SK-N-SH treated with all-trans-retinoic acid at 6 μM for 48 hours (cell line): Measurements from ENCODE around the gene CYP26A1.

ENCODE experiments used
- ATAC-seq: fragments of 200-7000 bp; cut with Tn5 transposase; 3 replicates; pipeline ENCODE4 v1.9.1; 2020; ENCODE audit warnings: mild to moderate bottlenecking, moderate library complexity
- ARNTL ChIP-seq: fragments of 450-650 bp; formaldehyde crosslinking; IDR thresholded peaks from 2 replicates; pipeline ENCODE4 v1.5.0; 2020; ENCODE audit warnings: low read depth, mild to moderate bottlenecking, moderate library complexity, borderline replicate concordance
- BACH2 ChIP-seq: fragments of 250-450 bp; sonication (Bioruptor Pico); IDR thresholded peaks from 2 replicates; pipeline ENCODE4 v1.9.0; 2021; ENCODE audit warnings: mild to moderate bottlenecking, borderline replicate concordance
- CREB5 ChIP-seq: fragments of 250-450 bp; sonication (Bioruptor Pico); IDR thresholded peaks from 2 replicates; pipeline ENCODE4 v1.5.1; 2020; ENCODE audit warnings: low read depth, mild to moderate bottlenecking, moderate library complexity
- CSDC2 ChIP-seq: fragments of 250-450 bp; sonication (Bioruptor Pico); IDR thresholded peaks from 2 replicates; pipeline ENCODE4 v1.5.0; 2020; ENCODE audit warnings: mild to moderate bottlenecking, moderate library complexity
- CSRNP3 ChIP-seq: fragments of 250-450 bp; sonication (Bioruptor Pico); IDR thresholded peaks from 2 replicates; pipeline ENCODE4 v1.5.1; 2021; ENCODE audit warnings: mild to moderate bottlenecking, moderate library complexity
- ESRRG ChIP-seq: fragments of 250-450 bp; sonication (Bioruptor Pico); IDR thresholded peaks from 2 replicates; pipeline ENCODE4 v1.6.1; 2021; ENCODE audit warnings: mild to moderate bottlenecking
- GLIS3 ChIP-seq: fragments of 250-450 bp; sonication (Bioruptor Pico); IDR thresholded peaks from 2 replicates; pipeline ENCODE4 v1.5.0; 2020; ENCODE audit warnings: mild to moderate bottlenecking, moderate library complexity
- ISL1 ChIP-seq: fragments of 250-450 bp; sonication (Bioruptor Pico); IDR thresholded peaks from 2 replicates; pipeline ENCODE4 v2.1.2; 2022; ENCODE audit warnings: mild to moderate bottlenecking, moderate library complexity
- OSR1 ChIP-seq: fragments of 250-450 bp; sonication (Bioruptor Pico); IDR thresholded peaks from 2 replicates; pipeline ENCODE4 v1.8.0; 2022; ENCODE audit warnings: moderate library complexity, mild to moderate bottlenecking, inconsistent platforms
- PATZ1 ChIP-seq: fragments of 250-450 bp; sonication (Bioruptor Pico); IDR thresholded peaks from 2 replicates; pipeline ENCODE4 v1.8.0; 2020; ENCODE audit warnings: mild to moderate bottlenecking, moderate library complexity, borderline replicate concordance
- PPARA ChIP-seq: fragments of 250-450 bp; sonication (Bioruptor Pico); IDR thresholded peaks from 2 replicates; pipeline ENCODE4 v1.5.0; 2020; ENCODE audit warnings: mild to moderate bottlenecking, borderline replicate concordance
- RARB ChIP-seq: fragments of 250-450 bp; sonication (Bioruptor Pico); IDR thresholded peaks from 2 replicates; pipeline ENCODE4 v1.8.0; 2021; ENCODE audit warnings: mild to moderate bottlenecking, moderate library complexity
- SNAI2 ChIP-seq: fragments of 250-450 bp; sonication (Bioruptor Pico); IDR thresholded peaks from 2 replicates; pipeline ENCODE4 v1.5.0; 2020; ENCODE audit warnings: mild to moderate bottlenecking, moderate library complexity
- TCF4 ChIP-seq: fragments of 250-450 bp; sonication (Bioruptor Pico); IDR thresholded peaks from 2 replicates; pipeline ENCODE4 v1.8.0; 2021; ENCODE audit warnings: mild to moderate bottlenecking, moderate library complexity, borderline replicate concordance
- TOX ChIP-seq: fragments of 250-450 bp; sonication (Bioruptor Pico); IDR thresholded peaks from 2 replicates; pipeline ENCODE4 v1.8.0; 2021; ENCODE audit warnings: mild to moderate bottlenecking, moderate library complexity, borderline replicate concordance
- TSHZ2 ChIP-seq: fragments of 250-450 bp; sonication (Bioruptor Pico); IDR thresholded peaks from 2 replicates; pipeline ENCODE4 v1.5.0; 2020; ENCODE audit warnings: mild to moderate bottlenecking, moderate library complexity
- ZFP3 ChIP-seq: fragments of 250-450 bp; sonication (Bioruptor Pico); IDR thresholded peaks from 2 replicates; pipeline ENCODE4 v1.5.0; 2020; ENCODE audit warnings: mild to moderate bottlenecking, moderate library complexity
- ZFP30 ChIP-seq: fragments of 450-650 bp; formaldehyde crosslinking; IDR thresholded peaks from 2 replicates; pipeline ENCODE4 v1.5.0; 2022; ENCODE audit warnings: mild to moderate bottlenecking, moderate library complexity
- ZNF565 ChIP-seq: fragments of 450-650 bp; formaldehyde crosslinking; conservative IDR thresholded peaks from 2 replicates; pipeline ENCODE4 v1.5.0; 2020; ENCODE audit warnings: low read depth, mild to moderate bottlenecking, moderate library complexity
- ZNF8 ChIP-seq: fragments of 450-650 bp; formaldehyde crosslinking; IDR thresholded peaks from 2 replicates; pipeline ENCODE4 v1.5.0; 2020; ENCODE audit warnings: mild to moderate bottlenecking, moderate library complexity

Gene CYP26A1

GRCh38 chr10:93076871-93077270 lies 3.2 kb downstream of the CYP26A1 start:
- no peak for TF ChIP-seq TOX (CRISPR knock-in tag)
- no peak for TF ChIP-seq SNAI2
- TF ChIP-seq ZFP30 (CRISPR knock-in tag), result no peak
- TF ChIP-seq BACH2 (CRISPR knock-in tag), result no peak
- no peak for ATAC-seq

GRCh38 chr10:93077860-93078337 lies 4.2 kb downstream of the CYP26A1 start:
- TF ChIP-seq TSHZ2 (CRISPR knock-in tag) (no peak), ZNF565 (CRISPR knock-in tag) (no peak), GLIS3 (peak; percentile 77; the same call in 1 of the 2 replicates), PATZ1 (CRISPR knock-in tag) (no peak), ZFP3 (no peak), ZFP30 (CRISPR knock-in tag) (peak; percentile 39; the same call in 1 of the 2 replicates), TCF4 (peak; percentile 28; the same call in 1 of the 2 replicates), RARB (CRISPR knock-in tag) (no peak), BACH2 (CRISPR knock-in tag) (no peak), TOX (CRISPR knock-in tag) (no peak), PPARA (CRISPR knock-in tag) (peak; percentile 27; the same call in 1 of the 2 replicates)
- TF ChIP-seq, all 23 proteins: peak for 4
- no peak for ATAC-seq

GRCh38 chr10:93079663-93080349 lies 6.1 kb downstream of the CYP26A1 start:
- peak; percentile 36 for ATAC-seq
- TF ChIP-seq TCF4 (peak; percentile 23), ISL1 (no peak), ESRRG (no peak; the same call in 1 of the 2 replicates), GLIS3 (peak; percentile 94), OSR1 (CRISPR knock-in tag) (no peak), TSHZ2 (CRISPR knock-in tag) (peak; percentile 6; the same call in 1 of the 2 replicates), TOX (CRISPR knock-in tag) (no peak), ZFP30 (CRISPR knock-in tag) (peak; percentile 59), RARB (CRISPR knock-in tag) (no peak), ZFP3 (no peak), CSRNP3 (CRISPR knock-in tag) (0 out of 2 replicates have a peak, but pooled peaks have one; percentile 7), CREB5 (CRISPR knock-in tag) (peak; percentile 23; the same call in 1 of the 2 replicates), CSDC2 (CRISPR knock-in tag) (no peak), ARNTL (CRISPR knock-in tag) (peak; percentile 56; the same call in 1 of the 2 replicates), ZNF8 (CRISPR knock-in tag) (no peak; the same call in 1 of the 2 replicates)
- TF ChIP-seq, all 23 proteins: peak for 7
